NB4 (cell line): Measurements from ENCODE around the gene SYNCRIP.

Experiments used
- MYC ChIP-seq: IDR thresholded peaks from 2 replicates; pipeline ENCODE4 v1.6.1; 2011; ENCODE audit warnings: low read depth, low read length
- POLR2A ChIP-seq: IDR thresholded peaks from 2 replicates; pipeline ENCODE4 v1.6.1; 2011; ENCODE audit warnings: mild to moderate bottlenecking; ENCODE audit not compliant: insufficient read length; ENCODE audit errors: extremely low read depth
- TF ChIP-seq, protein P1 (sequence below): IDR thresholded peaks from 2 replicates; pipeline ENCODE4 v1.6.1; 2011; ENCODE audit warnings: low read depth, low read length
- TF ChIP-seq, protein P2 (sequence below): IDR thresholded peaks from one replicate; pipeline ENCODE4 v1.5.1; 2012; ENCODE audit warnings: low read depth, low read length

DNA sequence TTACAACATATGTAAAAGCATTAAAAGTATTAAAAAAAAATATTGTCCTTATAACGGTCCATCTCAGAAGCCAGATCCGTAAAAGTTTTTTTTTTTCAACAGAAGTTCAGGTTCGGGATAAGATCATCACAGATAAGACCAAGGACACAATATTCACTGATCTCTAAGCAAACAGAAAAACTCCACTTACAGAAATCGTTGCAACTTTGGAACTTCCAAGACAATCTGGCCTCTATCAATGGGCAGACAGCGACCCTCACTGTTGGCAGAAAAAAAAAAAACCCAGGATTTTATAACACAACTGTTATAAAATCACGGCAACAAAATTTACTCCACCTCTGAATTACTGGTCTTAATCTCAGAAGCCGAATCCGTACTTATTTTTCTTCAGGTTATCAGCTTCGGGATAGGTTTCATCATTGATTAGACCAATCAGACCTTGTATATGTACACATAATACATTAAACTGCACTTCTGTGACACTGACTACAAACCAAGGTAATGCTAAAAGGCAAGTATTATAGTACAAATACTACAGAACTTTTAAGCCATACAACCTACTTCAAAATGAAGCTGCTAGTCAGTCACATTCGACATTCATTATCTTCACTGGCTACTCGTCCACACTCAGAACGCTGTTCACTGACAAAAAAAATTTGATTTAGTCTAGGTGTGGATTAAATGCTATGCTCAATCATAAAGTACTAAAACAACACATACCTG lies 34.7 kb upstream of the SYNCRIP start:
- TF ChIP-seq, protein P1, sequence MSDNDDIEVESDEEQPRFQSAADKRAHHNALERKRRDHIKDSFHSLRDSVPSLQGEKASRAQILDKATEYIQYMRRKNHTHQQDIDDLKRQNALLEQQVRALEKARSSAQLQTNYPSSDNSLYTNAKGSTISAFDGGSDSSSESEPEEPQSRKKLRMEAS, result no peak
- TF ChIP-seq, protein P2, sequence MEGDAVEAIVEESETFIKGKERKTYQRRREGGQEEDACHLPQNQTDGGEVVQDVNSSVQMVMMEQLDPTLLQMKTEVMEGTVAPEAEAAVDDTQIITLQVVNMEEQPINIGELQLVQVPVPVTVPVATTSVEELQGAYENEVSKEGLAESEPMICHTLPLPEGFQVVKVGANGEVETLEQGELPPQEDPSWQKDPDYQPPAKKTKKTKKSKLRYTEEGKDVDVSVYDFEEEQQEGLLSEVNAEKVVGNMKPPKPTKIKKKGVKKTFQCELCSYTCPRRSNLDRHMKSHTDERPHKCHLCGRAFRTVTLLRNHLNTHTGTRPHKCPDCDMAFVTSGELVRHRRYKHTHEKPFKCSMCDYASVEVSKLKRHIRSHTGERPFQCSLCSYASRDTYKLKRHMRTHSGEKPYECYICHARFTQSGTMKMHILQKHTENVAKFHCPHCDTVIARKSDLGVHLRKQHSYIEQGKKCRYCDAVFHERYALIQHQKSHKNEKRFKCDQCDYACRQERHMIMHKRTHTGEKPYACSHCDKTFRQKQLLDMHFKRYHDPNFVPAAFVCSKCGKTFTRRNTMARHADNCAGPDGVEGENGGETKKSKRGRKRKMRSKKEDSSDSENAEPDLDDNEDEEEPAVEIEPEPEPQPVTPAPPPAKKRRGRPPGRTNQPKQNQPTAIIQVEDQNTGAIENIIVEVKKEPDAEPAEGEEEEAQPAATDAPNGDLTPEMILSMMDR, result no peak
- no peak for TF ChIP-seq POLR2A
- no peak for TF ChIP-seq MYC
